NCI-H128 (cell line): ENCODE data around the gene NXT1.
"Not testable (repeated sequence)": the region's sequence is repeated elsewhere in the genome, so short reads cannot be mapped to it uniquely, and the experiment has no call there.

Experiments used
- DNase-seq: peaks from one replicate; lab custom pipeline; 2025; ENCODE audit not compliant: unreplicated experiment; lab: John Stamatoyannopoulos, UW

The NXT1 gene

GRCh38 chr20:23327617-23328333 is 22.8 kb upstream of the NXT1 start:
- DNase-seq, result no peak

GRCh38 chr20:23331450-23332350 is 18.9 kb upstream of the NXT1 start:
- no peak for DNase-seq

GRCh38 chr20:23332467-23332866 is 18.1 kb upstream of the NXT1 start:
- DNase-seq, result no peak

GRCh38 chr20:23334111-23334510 is 16.5 kb upstream of the NXT1 start:
- no peak for DNase-seq

GRCh38 chr20:23335521-23335920 is 15.1 kb upstream of the NXT1 start:
- DNase-seq, result no peak

GRCh38 chr20:23336476-23336875 is 14.1 kb upstream of the NXT1 start:
- DNase-seq, result no peak

- no peak for DNase-seq
Measured at GRCh38 chr20:23337312-23337711, 13.3 kb upstream of the NXT1 start.

- no peak for DNase-seq
Measured at GRCh38 chr20:23339986-23340385, 10.6 kb upstream of the NXT1 start.

- no peak for DNase-seq
Measured at GRCh38 chr20:23340524-23340923, 10.1 kb upstream of the NXT1 start.

- no peak for DNase-seq
Measured at GRCh38 chr20:23341073-23341472, 9.5 kb upstream of the NXT1 start.

GRCh38 chr20:23343590-23343989 is 7.0 kb upstream of the NXT1 start:
- no peak for DNase-seq

GRCh38 chr20:23344336-23344735 is 6.3 kb upstream of the NXT1 start:
- no peak for DNase-seq

- DNase-seq, result no peak
Measured at GRCh38 chr20:23346002-23346401, 4.6 kb upstream of the NXT1 start.

GRCh38 chr20:23347791-23348190 is 2.8 kb upstream of the NXT1 start:
- DNase-seq, result no peak

GRCh38 chr20:23348510-23348909 is 2.1 kb upstream of the NXT1 start:
- DNase-seq, result not testable (repeated sequence)

GRCh38 chr20:23349338-23350195 is 1.0 kb upstream of the NXT1 start:
- no peak for DNase-seq

GRCh38 chr20:23350904-23351838 is 580 bp downstream of the NXT1 start:
- peak; percentile 18 for DNase-seq

- DNase-seq, result no peak
Measured at GRCh38 chr20:23356203-23356602, 5.6 kb downstream of the NXT1 start.

GRCh38 chr20:23357767-23358562 is 7.4 kb downstream of the NXT1 start:
- peak; percentile 97 for DNase-seq

GRCh38 chr20:23358563-23358906 is 7.9 kb downstream of the NXT1 start:
- no peak for DNase-seq
